ENCODE measurements around the gene UNK.

UNK gene

GRCh38 chr17:75822119-75822799 is 37.7 kb downstream of the UNK start:
- no peak for DNase-seq

GRCh38 chr17:75822800-75823166 is 38.2 kb downstream of the UNK start:
- DNase-seq: no peak

- no peak for DNase-seq
These were observed 38.8 kb downstream of the UNK start for GRCh38 chr17:75823257-75824041.

- no peak for DNase-seq
These were observed 39.5 kb downstream of the UNK start for GRCh38 chr17:75824050-75824552.

GRCh38 chr17:75824666-75825065 is 40.1 kb downstream of the UNK start:
- no peak for DNase-seq

GRCh38 chr17:75825149-75825552 is 40.5 kb downstream of the UNK start:
- peak; percentile 80 for DNase-seq

- no peak for DNase-seq
These were observed 41.3 kb downstream of the UNK start for GRCh38 chr17:75825748-75826370.

GRCh38 chr17:75826561-75827307 is 42.1 kb downstream of the UNK start:
- DNase-seq: no peak

GRCh38 chr17:75827308-75828075 is 42.9 kb downstream of the UNK start:
- DNase-seq: peak; percentile 85

- no peak for DNase-seq
These were observed 43.4 kb downstream of the UNK start for GRCh38 chr17:75828076-75828400.

- no peak for DNase-seq
These were observed 44.1 kb downstream of the UNK start for GRCh38 chr17:75828741-75829140.

GRCh38 chr17:75829747-75830146 is 45.1 kb downstream of the UNK start:
- DNase-seq: no peak

GRCh38 chr17:75830164-75831031 is 45.8 kb downstream of the UNK start:
- DNase-seq: no peak

- DNase-seq: no peak
These were observed 46.5 kb downstream of the UNK start for GRCh38 chr17:75831032-75831571.

GRCh38 chr17:75832164-75832651 is 47.6 kb downstream of the UNK start:
- no peak for DNase-seq

- DNase-seq: no peak
These were observed 48.2 kb downstream of the UNK start for GRCh38 chr17:75832652-75833400.

- peak; percentile 91 for DNase-seq
These were observed 49.8 kb downstream of the UNK start for GRCh38 chr17:75834279-75834920.

GRCh38 chr17:75834928-75835653 is 50.5 kb downstream of the UNK start:
- peak; percentile 75 for DNase-seq

- DNase-seq: no peak
These were observed 51.0 kb downstream of the UNK start for GRCh38 chr17:75835654-75835987.

All from right hindlimb (tissue), 1 donor.